Activated T-cell treated with anti-CD3 and anti-CD28 coated beads, Interleukin-2, amount 50 U/mL, for 4 hours (primary cell): Measurements from ENCODE around the gene ADSL. TPM values are rescaled to one million over a fixed set of nuclear protein-coding genes. Genes with fewer than 3 reads are reported as not detected.

Source experiments
- ATAC-seq, 2 donors: fragments of 200-7000 bp; cut with Tn5 transposase; one replicate each; pipeline ENCODE4 v1.10.0; 2021
- DNase-seq: peaks from one replicate; pipeline ENCODE4 v3.0.0-alpha.2; 2020
- H3K27me3 Mint-ChIP-seq: one replicate; pipeline ENCODE4 v1.8.0; 2021; ENCODE audit warnings: low read depth, mixed read lengths
- H3K36me3 Mint-ChIP-seq: one replicate; pipeline ENCODE4 v1.8.0; 2022; ENCODE audit warnings: mixed read lengths; ENCODE audit not compliant: insufficient read depth
- H3K4me1 Mint-ChIP-seq: one replicate; pipeline ENCODE4 v1.8.0; 2021; ENCODE audit warnings: low read depth, mixed read lengths
- H3K4me3 Mint-ChIP-seq: one replicate; pipeline ENCODE4 v1.8.0; 2021; ENCODE audit warnings: mild to moderate bottlenecking, moderate library complexity, mixed read lengths
- H3K9me3 Mint-ChIP-seq: one replicate; pipeline ENCODE4 v1.8.0; 2021; ENCODE audit warnings: mixed read lengths
- total RNA-seq, 3 donors: library from RNA; stranded (reverse); gene quantifications; one replicate each; pipeline ENCODE4 v1.2.1, GENCODE V29; 2021

Gene ADSL
- total RNA-seq, 3 donors from 2014 or later, result 183 to 218 (median 204) TPM

- Mint-ChIP-seq H3K4me3 (peak overlapping the region; percentile 68), H3K9me3 (no peaks in the 10 kb centered on the region), H3K36me3 (peaks cover 6% of the 10 kb centered on the region), H3K27me3 (no peaks in the 10 kb centered on the region), H3K4me1 (peaks cover 66% of the 10 kb centered on the region)
- ATAC-seq (peak; percentile 47 to 56), DNase-seq (no peak)
Observed at GRCh38 chr22:40334899-40335298, 11.4 kb upstream of the ADSL start.

- no peak overlapping the region for H3K4me3 Mint-ChIP-seq
- peaks cover 4% of the 10 kb centered on the region for H3K36me3 Mint-ChIP-seq
- H3K4me1 Mint-ChIP-seq, result peaks cover 65% of the 10 kb centered on the region
- ATAC-seq (no peak), DNase-seq (no peak)
- no peaks in the 10 kb centered on the region for H3K9me3 Mint-ChIP-seq
- H3K27me3 Mint-ChIP-seq, result no peaks in the 10 kb centered on the region
Observed at GRCh38 chr22:40335358-40335757, 10.9 kb upstream of the ADSL start.

- Mint-ChIP-seq H3K27me3 (no peaks in the 10 kb centered on the region), H3K9me3 (no peaks in the 10 kb centered on the region), H3K4me1 (peaks cover 49% of the 10 kb centered on the region), H3K36me3 (no peaks in the 10 kb centered on the region), H3K4me3 (no peak overlapping the region)
- DNase-seq, result no peak
- ATAC-seq, result no peak
Observed at GRCh38 chr22:40340044-40340443, 6.3 kb upstream of the ADSL start.

DNA sequence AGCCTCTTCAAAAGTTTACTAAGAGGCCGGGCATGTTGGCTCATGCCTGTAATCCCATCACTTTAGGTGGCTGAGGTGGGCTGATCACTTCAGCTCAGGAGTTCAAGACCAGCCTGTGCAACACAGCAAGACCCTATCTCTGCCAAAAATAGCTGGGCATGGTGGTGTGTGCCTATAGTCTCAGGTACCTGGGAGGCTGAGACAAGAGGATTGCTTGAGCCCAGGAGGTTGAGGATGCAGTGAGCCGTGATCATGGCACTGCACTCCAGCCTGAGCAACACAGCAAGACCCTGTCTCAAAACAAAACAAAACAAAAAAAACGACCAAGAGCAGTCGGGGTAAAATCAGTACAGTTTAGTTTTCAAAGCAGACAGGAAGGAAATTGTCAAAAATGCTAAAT is 4.7 kb upstream of the ADSL start:
- Mint-ChIP-seq H3K4me3 (peak overlapping the region; percentile 1), H3K4me1 (peaks cover 40% of the 10 kb centered on the region), H3K36me3 (no peaks in the 10 kb centered on the region), H3K9me3 (no peaks in the 10 kb centered on the region), H3K27me3 (no peaks in the 10 kb centered on the region)
- ATAC-seq (no peak), DNase-seq (no peak)

- Mint-ChIP-seq H3K9me3 (no peaks in the 10 kb centered on the region), H3K4me1 (peaks cover 44% of the 10 kb centered on the region), H3K36me3 (peaks cover 3% of the 10 kb centered on the region), H3K4me3 (no peak overlapping the region), H3K27me3 (no peaks in the 10 kb centered on the region)
- no peak for ATAC-seq
- DNase-seq, result no peak
Observed at GRCh38 chr22:40342521-40342920, 3.8 kb upstream of the ADSL start.

GRCh38 chr22:40345271-40345670 is 1.0 kb upstream of the ADSL start:
- Mint-ChIP-seq H3K36me3 (peaks cover 11% of the 10 kb centered on the region), H3K9me3 (no peaks in the 10 kb centered on the region), H3K4me3 (peak overlapping the region; percentile 98), H3K4me1 (peaks cover 48% of the 10 kb centered on the region), H3K27me3 (no peaks in the 10 kb centered on the region)
- peak; percentile 38 for DNase-seq
- no peak for ATAC-seq

GRCh38 chr22:40345815-40346184 is 500 bp upstream of the ADSL start:
- no peaks in the 10 kb centered on the region for H3K9me3 Mint-ChIP-seq
- DNase-seq (peak; percentile 48), ATAC-seq (peak; percentile 44)
- no peaks in the 10 kb centered on the region for H3K27me3 Mint-ChIP-seq
- H3K4me3 Mint-ChIP-seq, result peak overlapping the region; percentile 98
- H3K4me1 Mint-ChIP-seq, result peaks cover 45% of the 10 kb centered on the region
- peaks cover 11% of the 10 kb centered on the region for H3K36me3 Mint-ChIP-seq

GRCh38 chr22:40347300-40347699 is 1.0 kb downstream of the ADSL start:
- Mint-ChIP-seq H3K27me3 (no peaks in the 10 kb centered on the region), H3K4me1 (peaks cover 34% of the 10 kb centered on the region), H3K4me3 (peak overlapping the region; percentile 98), H3K36me3 (peaks cover 11% of the 10 kb centered on the region), H3K9me3 (no peaks in the 10 kb centered on the region)
- DNase-seq (no peak), ATAC-seq (no peak)

GRCh38 chr22:40348025-40348658 is 1.8 kb downstream of the ADSL start:
- Mint-ChIP-seq H3K9me3 (no peaks in the 10 kb centered on the region), H3K4me3 (peak overlapping the region; percentile 98), H3K36me3 (peaks cover 16% of the 10 kb centered on the region), H3K4me1 (peaks cover 26% of the 10 kb centered on the region), H3K27me3 (no peaks in the 10 kb centered on the region)
- ATAC-seq (peak; percentile 25 to 31), DNase-seq (peak; percentile 61)

DNA sequence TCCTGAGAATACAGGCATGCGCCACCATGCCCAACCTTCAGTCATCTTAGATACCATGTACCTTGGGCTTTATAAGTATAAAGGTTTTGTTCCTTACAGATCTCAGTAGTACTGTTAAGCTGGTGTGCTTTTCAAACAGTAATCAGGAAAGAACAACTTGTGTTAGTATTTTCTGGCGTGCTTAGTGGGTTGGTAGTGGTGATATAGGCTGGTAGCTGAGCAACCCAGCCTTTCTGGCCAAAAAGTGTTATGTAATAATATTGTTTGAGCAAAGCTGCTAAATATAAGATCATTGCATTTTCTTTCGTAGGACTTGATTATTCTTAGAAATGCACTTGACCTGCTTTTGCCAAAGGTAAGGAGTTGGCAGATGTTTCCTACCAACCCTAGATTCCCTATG is 6.5 kb downstream of the ADSL start:
- no peak overlapping the region for H3K4me3 Mint-ChIP-seq
- peaks cover 24% of the 10 kb centered on the region for H3K36me3 Mint-ChIP-seq

GRCh38 chr22:40361100-40361499 is 14.8 kb downstream of the ADSL start:
- Mint-ChIP-seq H3K27me3 (no peaks in the 10 kb centered on the region), H3K4me1 (no peaks in the 10 kb centered on the region)

More for the DNA sequence above, 6.5 kb downstream of the ADSL start:
- no peaks in the 10 kb centered on the region for H3K27me3 Mint-ChIP-seq
- no peak for ATAC-seq
- H3K9me3 Mint-ChIP-seq, result no peaks in the 10 kb centered on the region
- DNase-seq, result no peak
- peaks cover 11% of the 10 kb centered on the region for H3K4me1 Mint-ChIP-seq

DNA sequence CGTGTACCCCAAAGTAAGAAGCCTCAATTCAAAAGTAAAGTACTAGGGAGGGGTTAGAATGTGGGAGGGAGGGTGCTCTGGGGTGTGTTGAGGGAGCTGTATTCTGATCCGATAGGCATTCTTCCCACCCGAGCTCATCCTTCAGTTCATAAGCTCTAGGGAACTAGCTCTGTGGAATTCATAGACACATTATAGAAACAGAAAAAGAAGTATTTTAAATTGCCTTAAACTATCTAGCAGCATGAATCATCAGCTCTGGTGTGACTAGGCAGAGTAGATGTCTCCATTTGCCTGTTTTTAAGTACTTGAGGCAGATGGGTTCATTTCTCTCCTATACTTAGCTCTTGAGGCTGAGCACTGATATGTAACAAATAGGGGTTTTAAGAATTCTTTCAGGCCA is 16.8 kb downstream of the ADSL start:
- H3K36me3 Mint-ChIP-seq, result peaks cover 72% of the 10 kb centered on the region
- no peaks in the 10 kb centered on the region for H3K27me3 Mint-ChIP-seq
- DNase-seq (no peak), ATAC-seq (no peak)
- no peaks in the 10 kb centered on the region for H3K4me1 Mint-ChIP-seq
- H3K4me3 Mint-ChIP-seq, result no peak overlapping the region
- H3K9me3 Mint-ChIP-seq, result no peaks in the 10 kb centered on the region

More at GRCh38 chr22:40361100-40361499, 14.8 kb downstream of the ADSL start:
- Mint-ChIP-seq H3K36me3 (peaks cover 65% of the 10 kb centered on the region), H3K4me3 (no peak overlapping the region), H3K9me3 (no peaks in the 10 kb centered on the region)
- DNase-seq (no peak), ATAC-seq (no peak)

DNA sequence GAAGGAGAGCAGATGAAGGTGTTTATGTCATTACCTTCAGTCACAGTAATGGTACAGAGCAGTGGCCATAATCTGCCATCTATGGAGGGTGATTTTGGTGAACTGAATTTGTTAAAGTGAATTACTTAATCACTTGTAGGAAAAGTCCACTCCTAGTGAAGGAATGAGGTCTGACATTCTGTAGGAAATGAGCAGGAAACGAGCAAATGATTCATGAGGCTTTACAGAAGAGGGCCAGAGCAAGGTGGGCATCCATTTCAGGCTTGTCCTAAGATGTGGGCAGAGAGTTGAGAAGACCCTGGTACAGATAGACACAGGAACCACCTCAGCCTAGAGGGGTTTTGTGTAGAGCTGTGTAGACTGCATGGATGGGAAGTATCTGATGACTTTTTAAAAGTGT is 18.1 kb downstream of the ADSL start:
- Mint-ChIP-seq H3K4me3 (no peak overlapping the region), H3K9me3 (no peaks in the 10 kb centered on the region), H3K36me3 (peaks cover 68% of the 10 kb centered on the region), H3K4me1 (no peaks in the 10 kb centered on the region), H3K27me3 (no peaks in the 10 kb centered on the region)
- no peak for DNase-seq
- no peak for ATAC-seq

DNA sequence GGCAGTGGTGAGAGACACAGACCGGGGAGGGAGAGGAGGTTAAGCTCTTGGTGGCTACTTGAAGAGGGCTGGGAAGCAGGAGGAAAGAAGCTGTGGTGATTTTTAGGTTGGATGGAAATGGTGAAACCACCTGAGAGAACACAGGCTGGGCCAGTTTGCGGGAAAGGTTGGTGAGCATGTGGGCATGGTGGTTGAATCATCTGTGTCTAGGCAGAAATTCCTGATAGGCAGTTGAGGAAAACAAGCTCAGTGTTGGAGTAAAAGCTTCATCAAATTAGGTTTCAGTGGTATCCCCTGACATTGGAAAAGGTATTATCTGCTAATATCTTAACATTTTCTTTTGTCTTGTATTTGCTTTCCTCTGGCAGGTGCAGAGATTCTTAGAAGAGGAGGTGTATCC is 19.8 kb downstream of the ADSL start:
- Mint-ChIP-seq H3K36me3 (peaks cover 63% of the 10 kb centered on the region), H3K4me3 (no peak overlapping the region), H3K27me3 (no peaks in the 10 kb centered on the region), H3K9me3 (no peaks in the 10 kb centered on the region), H3K4me1 (no peaks in the 10 kb centered on the region)
- ATAC-seq (no peak), DNase-seq (no peak)

- H3K9me3 Mint-ChIP-seq, result no peaks in the 10 kb centered on the region
- H3K36me3 Mint-ChIP-seq, result peaks cover 52% of the 10 kb centered on the region
- no peak for DNase-seq
- no peak overlapping the region for H3K4me3 Mint-ChIP-seq
- no peaks in the 10 kb centered on the region for H3K27me3 Mint-ChIP-seq
- peaks cover 7% of the 10 kb centered on the region for H3K4me1 Mint-ChIP-seq
- ATAC-seq, result no peak
Observed at GRCh38 chr22:40367342-40367741, 21.0 kb downstream of the ADSL start.
